ENCODE measurements around the gene CACUL1.
"Not testable (repeated sequence)": the region's sequence is repeated elsewhere in the genome, so short reads cannot be mapped to it uniquely, and the experiment has no call there.

Gene CACUL1

GRCh38 chr10:118682533-118682932, 72.2 kb downstream of the CACUL1 start:
- no peak for DNase-seq

GRCh38 chr10:118680197-118680596, 74.6 kb downstream of the CACUL1 start:
- no peak for DNase-seq

- DNase-seq = no peak
These were observed 80.4 kb downstream of the CACUL1 start for GRCh38 chr10:118674226-118674919.

GRCh38 chr10:118672766-118673715, 81.7 kb downstream of the CACUL1 start:
- DNase-seq = no peak

- DNase-seq = no peak
These were observed 82.6 kb downstream of the CACUL1 start for GRCh38 chr10:118672153-118672552.

GRCh38 chr10:118671221-118671620, 83.5 kb downstream of the CACUL1 start:
- not testable (repeated sequence) for DNase-seq

DNA sequence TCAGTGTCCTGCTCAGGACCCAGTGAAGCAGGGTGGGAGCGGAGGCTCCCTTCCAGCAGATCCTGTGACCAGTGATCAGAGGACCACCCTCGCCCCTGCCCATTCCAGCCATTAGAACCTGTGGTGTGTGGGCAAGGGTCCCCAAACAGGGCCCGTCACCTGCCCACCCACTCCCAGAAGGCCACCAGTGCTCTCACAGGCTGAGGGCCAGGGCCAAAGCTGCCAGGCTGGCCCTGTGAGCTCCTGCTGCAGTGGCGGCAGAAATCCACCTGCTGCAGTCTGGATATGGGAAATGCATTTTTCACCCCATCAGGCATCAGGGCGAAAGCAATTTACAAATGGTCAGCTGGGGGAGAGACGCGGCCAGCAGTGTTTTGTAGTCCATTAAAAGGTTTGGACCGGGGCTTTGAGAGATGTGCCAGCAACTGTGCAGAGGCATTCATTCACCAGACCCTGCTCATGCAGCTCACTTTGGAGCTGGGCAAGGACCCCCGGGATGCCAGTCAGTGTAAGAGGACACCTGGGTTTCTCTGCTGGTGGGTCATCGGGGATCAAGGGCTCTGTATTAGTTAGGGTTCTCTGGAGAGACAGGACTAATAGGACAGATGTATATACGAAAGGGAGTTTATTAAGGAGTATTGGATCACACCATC, 84.2 kb downstream of the CACUL1 start:
- DNase-seq = no peak

DNA sequence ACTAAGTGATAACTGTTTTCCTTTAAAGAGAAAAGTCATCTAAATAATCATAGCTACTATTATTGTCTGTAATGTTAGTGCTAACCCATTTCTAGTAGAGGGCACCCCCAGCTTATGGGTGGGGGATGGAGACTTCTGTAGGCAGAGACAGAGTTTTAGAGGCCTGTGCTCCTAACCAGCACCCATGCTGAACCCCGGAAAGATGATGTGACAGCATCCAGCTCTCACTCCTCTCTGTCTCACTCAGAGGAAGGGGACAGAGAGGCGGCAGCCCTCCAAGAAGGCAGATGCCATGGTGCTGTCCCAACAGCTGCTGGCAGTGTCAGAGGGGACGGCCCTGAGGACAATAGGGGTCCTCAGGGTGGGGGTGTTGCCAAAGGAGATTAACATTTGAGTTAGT, 84.9 kb downstream of the CACUL1 start:
- no peak for DNase-seq

- no peak for DNase-seq
These were observed 85.6 kb downstream of the CACUL1 start for GRCh38 chr10:118669020-118669791.

DNA sequence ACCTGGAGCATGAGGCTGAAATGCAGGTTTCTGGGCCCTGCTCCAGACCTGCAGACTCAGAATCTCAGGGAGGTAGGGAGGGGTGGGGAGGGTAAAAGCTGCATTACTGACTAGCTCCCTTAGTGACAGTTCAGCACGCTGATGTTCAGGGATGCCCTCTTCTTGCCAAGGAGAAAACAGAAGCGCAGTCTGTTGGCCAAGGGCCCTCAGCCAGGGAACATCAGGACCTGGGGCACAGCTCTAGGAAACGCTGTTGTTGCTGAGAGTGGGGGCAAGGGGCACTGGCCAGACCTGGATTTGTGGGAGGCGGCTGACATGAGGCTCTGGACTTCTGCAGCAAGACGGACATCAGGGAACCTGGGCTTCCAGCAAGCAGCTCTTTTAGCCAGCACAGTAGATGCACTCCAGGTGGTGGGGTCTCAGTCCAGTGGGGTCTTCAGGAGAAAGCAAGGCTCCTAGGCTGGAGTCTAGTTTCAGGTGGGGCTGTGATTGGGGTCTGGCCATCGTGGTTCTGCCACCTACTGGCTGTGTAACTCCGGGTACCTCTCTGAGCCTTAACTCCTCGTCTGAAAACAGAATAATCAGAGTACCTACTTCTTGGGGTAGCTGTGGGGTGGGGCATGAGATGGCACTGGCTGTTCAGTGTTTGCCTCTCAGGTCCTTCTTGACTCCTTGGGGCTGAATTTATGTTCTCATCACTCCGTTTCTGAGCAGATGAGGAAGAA, 86.4 kb downstream of the CACUL1 start:
- DNase-seq = no peak

- no peak for DNase-seq
These were observed 87.0 kb downstream of the CACUL1 start for GRCh38 chr10:118667732-118668131.

- no peak for DNase-seq
These were observed 88.4 kb downstream of the CACUL1 start for GRCh38 chr10:118666350-118666749.

GRCh38 chr10:118664321-118664720, 90.4 kb downstream of the CACUL1 start:
- DNase-seq = no peak

DNA sequence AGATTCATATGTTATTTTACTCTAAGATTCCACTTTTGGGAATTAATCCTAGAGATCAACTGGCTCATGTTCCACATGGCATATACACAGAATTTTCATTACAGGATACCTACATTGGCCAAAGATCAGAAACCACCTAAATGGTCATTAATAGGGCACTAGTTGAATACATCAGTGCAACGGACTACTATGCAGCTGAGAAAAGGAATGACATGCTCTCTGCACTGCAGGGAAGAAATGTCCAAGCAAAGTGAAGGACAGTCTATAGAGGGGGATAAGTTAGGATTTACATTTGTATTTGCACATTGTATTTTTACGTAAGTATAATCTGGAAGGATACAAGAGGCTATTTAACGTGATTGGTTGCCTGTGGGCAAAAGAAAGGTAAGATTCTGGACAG, 91.6 kb downstream of the CACUL1 start:
- no peak for DNase-seq

- DNase-seq = no peak
These were observed 92.3 kb downstream of the CACUL1 start for GRCh38 chr10:118662228-118663035.

- DNase-seq = no peak
These were observed 96.0 kb downstream of the CACUL1 start for GRCh38 chr10:118658762-118659161.

DNA sequence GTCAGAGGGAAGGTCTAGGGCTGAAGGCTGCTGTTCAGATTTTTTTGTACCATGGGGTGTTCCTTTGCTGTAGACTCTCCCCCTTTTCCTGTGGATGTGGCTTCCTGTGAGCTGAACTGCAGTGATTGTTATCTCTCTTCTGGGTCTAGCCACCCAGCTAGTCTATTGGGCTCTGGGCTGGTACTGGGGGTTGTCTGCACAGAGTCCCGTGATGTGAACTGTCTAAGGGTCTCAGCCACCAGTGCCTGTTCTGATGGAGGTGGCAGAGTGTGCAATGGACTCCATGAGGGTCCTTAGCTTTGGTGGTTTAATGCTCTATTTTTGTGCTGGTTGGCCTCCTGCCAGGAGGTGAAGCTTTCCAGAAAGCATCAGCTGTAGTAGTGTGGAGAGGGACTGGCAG, 96.6 kb downstream of the CACUL1 start:
- not testable (repeated sequence) for DNase-seq

- DNase-seq = not testable (repeated sequence)
These were observed 109.5 kb downstream of the CACUL1 start for GRCh38 chr10:118645294-118645693.

- DNase-seq = no peak
These were observed 112.5 kb downstream of the CACUL1 start for GRCh38 chr10:118642228-118642627.

- DNase-seq = no peak
These were observed 116.1 kb downstream of the CACUL1 start for GRCh38 chr10:118638680-118639079.

Data from NCI-H345 (cell line).